Stimulated activated CD4-positive, alpha-beta T cell treated with anti-CD3 and anti-CD28 coated beads, TNF-alpha, amount 100 ng/mL, for 24 hours (primary cell): ENCODE data around the gene RETREG3.
"Not testable (repeated sequence)": the region's sequence is repeated elsewhere in the genome, so short reads cannot be mapped to it uniquely, and the experiment has no call there.

Source experiments
- DNase-seq, 3 experiments: peaks; one replicate each; pipeline ENCODE4 v3.0.0-alpha.2; 2020; ENCODE audit warnings: low read depth in 3 of 3

RETREG3 gene

GRCh38 chr17:42553161-42553818, 55.9 kb downstream of the RETREG3 start:
- DNase-seq, result no peak

- not testable (repeated sequence) for DNase-seq
Measured at GRCh38 chr17:42552736-42553135, 56.4 kb downstream of the RETREG3 start, which contains the start of gene HSD17B1. TSS of gene HSD17B1 (plus strand) at chr17:42552923. CDS start at chr17:42552934, 11 bp downstream.

- DNase-seq, result no peak
Measured at GRCh38 chr17:42548993-42549755, 60.0 kb downstream of the RETREG3 start.

GRCh38 chr17:42548070-42548837, 60.9 kb downstream of the RETREG3 start:
- peak; percentile 47 to 82 (median 55) for DNase-seq

- no peak for DNase-seq
Measured at GRCh38 chr17:42547698-42548069, 61.5 kb downstream of the RETREG3 start.

GRCh38 chr17:42547001-42547461, 62.1 kb downstream of the RETREG3 start:
- no peak for DNase-seq

GRCh38 chr17:42545755-42546505, 63.2 kb downstream of the RETREG3 start:
- DNase-seq, result not testable (repeated sequence)

GRCh38 chr17:42544874-42545283, 64.3 kb downstream of the RETREG3 start:
- no peak for DNase-seq

- no peak for DNase-seq
Measured at GRCh38 chr17:42543190-42544079, 65.7 kb downstream of the RETREG3 start.

GRCh38 chr17:42541041-42541833, 67.9 kb downstream of the RETREG3 start:
- DNase-seq, result no peak

GRCh38 chr17:42540558-42540957, 68.6 kb downstream of the RETREG3 start:
- not testable (repeated sequence) for DNase-seq

- DNase-seq, result no peak
Measured at GRCh38 chr17:42538482-42538881, 70.7 kb downstream of the RETREG3 start.

- DNase-seq, result no peak
Measured at GRCh38 chr17:42537826-42538451, 71.2 kb downstream of the RETREG3 start.

GRCh38 chr17:42537156-42537805, 71.9 kb downstream of the RETREG3 start:
- no peak for DNase-seq

GRCh38 chr17:42536372-42537155, 72.6 kb downstream of the RETREG3 start:
- peak; percentile 42 to 81 (median 59) for DNase-seq

GRCh38 chr17:42536048-42536371, 73.2 kb downstream of the RETREG3 start, which contains the start of gene NAGLU:
TSS of gene NAGLU (plus strand) at chr17:42536241. CDS start at chr17:42536273, 32 bp downstream.
- DNase-seq, result peak; percentile 71 to 90 (median 72)

- DNase-seq, result no peak
Measured at GRCh38 chr17:42535155-42536047, 73.8 kb downstream of the RETREG3 start.
